Subcutaneous abdominal adipose tissue (tissue), 5 donors: ENCODE data around the gene VTA1.
"Not testable (repeated sequence)": the region's sequence is repeated elsewhere in the genome, so short reads cannot be mapped to it uniquely, and the experiment has no call there.

Experiments
- H3K27ac ChIP-seq: one replicate; pipeline ENCODE4 v1.7.0; 2013; ENCODE audit warnings: low read depth, mild to moderate bottlenecking, inconsistent platforms, low read length, moderate library complexity
- H3K27me3 ChIP-seq, 5 donors: one replicate each; pipeline ENCODE4 v1.7.0; 2013; ENCODE audit warnings: low read length in 5 of 5, inconsistent platforms in 1 of 5; ENCODE audit not compliant: control insufficient read depth in 5 of 5, insufficient read depth in 4 of 5
- H3K36me3 ChIP-seq, 5 donors: one replicate each; pipeline ENCODE4 v1.7.0; 2013; ENCODE audit warnings: low read length in 5 of 5; ENCODE audit not compliant: control insufficient read depth in 5 of 5, insufficient read depth in 5 of 5
- H3K4me1 ChIP-seq, 5 donors: one replicate each; pipeline ENCODE4 v1.7.0; 2013; ENCODE audit warnings: low read length in 5 of 5, mild to moderate bottlenecking in 3 of 5, moderate library complexity in 1 of 5; ENCODE audit not compliant: control insufficient read depth in 5 of 5, insufficient read depth in 5 of 5
- H3K4me3 ChIP-seq, 5 donors: one replicate each; pipeline ENCODE4 v1.7.0; 2013; ENCODE audit warnings: low read length in 5 of 5, low read depth in 1 of 5
- H3K9ac ChIP-seq, 5 donors: one replicate each; pipeline ENCODE4 v1.7.0; 2013; ENCODE audit warnings: low read length in 5 of 5, mild to moderate bottlenecking in 4 of 5, moderate library complexity in 3 of 5
- H3K9me3 ChIP-seq, 5 donors: one replicate each; pipeline ENCODE4 v1.7.0; 2013; ENCODE audit warnings: low read length in 5 of 5; ENCODE audit not compliant: control insufficient read depth in 5 of 5
- donor health status: healthy.
- donor health status: healthy.
- donor health status: healthy.
- donor health status: healthy.
- donor health status: healthy.

The VTA1 gene

GRCh38 chr6:142185641-142186040 lies 38.6 kb downstream of the VTA1 start:
- peaks cover 0 to 10% (median 0%) of the 10 kb centered on the region in 5 donors for H3K4me1 ChIP-seq
- H3K36me3 ChIP-seq, result peaks cover 0 to 17% (median 10%) of the 10 kb centered on the region in 5 donors
- no peak overlapping the region for H3K27ac ChIP-seq
- no peak overlapping the region for H3K4me3 ChIP-seq
- no peaks in the 10 kb centered on the region for H3K27me3 ChIP-seq
- H3K9me3 ChIP-seq, result no peaks in the 10 kb centered on the region
- no peak overlapping the region for H3K9ac ChIP-seq

GRCh38 chr6:142187209-142187608 lies 40.1 kb downstream of the VTA1 start:
- Histone ChIP-seq H3K9ac (no peak overlapping the region), H3K4me3 (no peak overlapping the region), H3K9me3 (no peaks in the 10 kb centered on the region), H3K4me1 (peaks cover 0 to 10% (median 0%) of the 10 kb centered on the region in 5 donors), H3K36me3 (peaks cover 0 to 17% (median 12%) of the 10 kb centered on the region in 5 donors), H3K27ac (no peak overlapping the region), H3K27me3 (no peaks in the 10 kb centered on the region)

- H3K36me3 ChIP-seq, result peaks cover 0 to 12% (median 6%) of the 10 kb centered on the region in 5 donors
- H3K9me3 ChIP-seq, H3K4me1 ChIP-seq, H3K27ac ChIP-seq, H3K27me3 ChIP-seq, H3K4me3 ChIP-seq, H3K9ac ChIP-seq: not testable (repeated sequence)
Observed at GRCh38 chr6:142188341-142188740, 41.3 kb downstream of the VTA1 start.

GRCh38 chr6:142189057-142189456 lies 42.0 kb downstream of the VTA1 start:
- Histone ChIP-seq H3K4me1 (no peaks in the 10 kb centered on the region), H3K4me3 (no peak overlapping the region), H3K9me3 (no peaks in the 10 kb centered on the region), H3K9ac (no peak overlapping the region), H3K27ac (no peak overlapping the region), H3K27me3 (no peaks in the 10 kb centered on the region), H3K36me3 (peaks cover 0 to 16% (median 9%) of the 10 kb centered on the region in 5 donors)

- H3K27me3 ChIP-seq, result no peaks in the 10 kb centered on the region
Observed at GRCh38 chr6:142192343-142192742, 45.3 kb downstream of the VTA1 start.

GRCh38 chr6:142193621-142194020 lies 46.6 kb downstream of the VTA1 start:
- no peak overlapping the region for H3K27ac ChIP-seq
- no peaks in the 10 kb centered on the region for H3K4me1 ChIP-seq
- no peak overlapping the region for H3K4me3 ChIP-seq
- H3K9me3 ChIP-seq, result no peaks in the 10 kb centered on the region
- peaks cover 3 to 20% (median 11%) of the 10 kb centered on the region in 5 donors for H3K36me3 ChIP-seq
- no peaks in the 10 kb centered on the region for H3K27me3 ChIP-seq
- H3K9ac ChIP-seq, result no peak overlapping the region

More at GRCh38 chr6:142192343-142192742, 45.3 kb downstream of the VTA1 start:
- Histone ChIP-seq H3K9me3 (no peaks in the 10 kb centered on the region), H3K27ac (no peak overlapping the region), H3K9ac (no peak overlapping the region), H3K4me3 (no peak overlapping the region), H3K4me1 (no peaks in the 10 kb centered on the region), H3K36me3 (peaks cover 0 to 16% (median 9%) of the 10 kb centered on the region in 5 donors)

- Histone ChIP-seq H3K27ac (no peak overlapping the region), H3K4me1 (peaks cover 0 to 9% (median 0%) of the 10 kb centered on the region in 5 donors), H3K4me3 (no peak overlapping the region), H3K27me3 (no peaks in the 10 kb centered on the region), H3K9ac (no peak overlapping the region), H3K36me3 (peaks cover 10 to 19% (median 12%) of the 10 kb centered on the region in 5 donors), H3K9me3 (no peaks in the 10 kb centered on the region)
Observed at GRCh38 chr6:142195862-142196541, 48.9 kb downstream of the VTA1 start.

- H3K4me3 ChIP-seq, result no peak overlapping the region
- H3K9me3 ChIP-seq, result no peaks in the 10 kb centered on the region
- H3K27me3 ChIP-seq, result no peaks in the 10 kb centered on the region
- H3K4me1 ChIP-seq, result peaks cover 0 to 9% (median 0%) of the 10 kb centered on the region in 5 donors
- H3K36me3 ChIP-seq, result peaks cover 11 to 43% (median 14%) of the 10 kb centered on the region in 5 donors
- H3K9ac ChIP-seq, result no peak overlapping the region
- no peak overlapping the region for H3K27ac ChIP-seq
Observed at GRCh38 chr6:142200846-142201628, 54.0 kb downstream of the VTA1 start.

GRCh38 chr6:142207265-142207877 lies 60.3 kb downstream of the VTA1 start:
- Histone ChIP-seq H3K4me1 (no peaks in the 10 kb centered on the region), H3K27ac (no peak overlapping the region), H3K27me3 (no peaks in the 10 kb centered on the region), H3K9ac (no peak overlapping the region), H3K9me3 (no peaks in the 10 kb centered on the region), H3K4me3 (no peak overlapping the region), H3K36me3 (peaks cover 7 to 53% (median 17%) of the 10 kb centered on the region in 5 donors)

- no peak overlapping the region for H3K27ac ChIP-seq
- H3K4me1 ChIP-seq, result no peaks in the 10 kb centered on the region
- no peaks in the 10 kb centered on the region for H3K27me3 ChIP-seq
- no peak overlapping the region for H3K9ac ChIP-seq
- peaks cover 20 to 39% (median 27%) of the 10 kb centered on the region in 5 donors for H3K36me3 ChIP-seq
- no peak overlapping the region for H3K4me3 ChIP-seq
- H3K9me3 ChIP-seq, result peaks cover 0 to 4% (median 0%) of the 10 kb centered on the region in 5 donors
Observed at GRCh38 chr6:142210606-142211005, 63.5 kb downstream of the VTA1 start.
